ENCODE data around the gene IQGAP1.

- no peak for TF ChIP-seq SMAD4 (CRISPR knock-in tag; IDR thresholded peaks at IDR 0.05)
- no peak for TF ChIP-seq MAX (CRISPR knock-in tag; IDR thresholded peaks at IDR 0.05)
- no peak for TF ChIP-seq TEAD4 (CRISPR knock-in tag; IDR thresholded peaks at IDR 0.05)
- TF ChIP-seq NR3C1 (CRISPR knock-in tag; conservative IDR thresholded peaks at IDR 0.05; ENCODE audit: low read depth): no peak
- TF ChIP-seq HMGXB4 (CRISPR knock-in tag; IDR thresholded peaks at IDR 0.05): no peak
- TF ChIP-seq ZBTB21 (CRISPR knock-in tag; IDR thresholded peaks at IDR 0.05; ENCODE audit: borderline replicate concordance): no peak
- TF ChIP-seq TCF7 (CRISPR knock-in tag; IDR thresholded peaks at IDR 0.05; ENCODE audit: low read depth): no peak
- TF ChIP-seq SMAD3 (CRISPR knock-in tag; IDR thresholded peaks at IDR 0.05; ENCODE audit: borderline replicate concordance): no peak
Observed at GRCh38 chr15:90535254-90535653, 147.2 kb downstream of the IQGAP1 start.

Measured in WTC11 (cell line).